Natural killer cell (primary cell): Measurements from ENCODE around the gene ABCF2. TPM values are rescaled to one million over a fixed set of nuclear protein-coding genes. Genes with fewer than 3 reads are reported as not detected.

Experiments used
- ATAC-seq, 3 donors: fragments of 150-1000 bp in 2 of 3; fragments of 200-7000 bp in 1 of 3; cut with Tn5 transposase; 1 replicate in 1 of 3; 2 replicates in 2 of 3; pipeline ENCODE4 v1.10.0; 2021; ENCODE audit warnings: mild to moderate bottlenecking in 2 of 3, moderate library complexity in 2 of 3
- DNase-seq, 2 donors: peaks; one replicate each; pipeline versions ENCODE4 v3.0.0 to v3.0.0-alpha.2; 2013 to 2021; ENCODE audit warnings: mixed read lengths in 1 of 2
- H3K27ac ChIP-seq: one replicate; pipeline ENCODE4 v1.5.1; 2013; ENCODE audit warnings: mild to moderate bottlenecking, low read length
- H3K27me3 ChIP-seq: one replicate; pipeline ENCODE4 v1.6.1; 2013; ENCODE audit warnings: low read length; ENCODE audit not compliant: control insufficient read depth, insufficient read depth
- H3K36me3 ChIP-seq: one replicate; pipeline ENCODE4 v1.6.1; 2013; ENCODE audit warnings: low read length; ENCODE audit not compliant: control insufficient read depth, insufficient read depth
- H3K4me1 ChIP-seq: one replicate; pipeline ENCODE4 v1.6.1; 2013; ENCODE audit warnings: low read length; ENCODE audit not compliant: control insufficient read depth, insufficient read depth
- H3K4me3 ChIP-seq: one replicate; pipeline ENCODE4 v1.5.1; 2013; ENCODE audit warnings: low read length
- H3K9me3 ChIP-seq: one replicate; pipeline ENCODE4 v1.6.1; 2013; ENCODE audit warnings: low read length; ENCODE audit not compliant: control insufficient read depth, insufficient read depth
- H3K27ac Mint-ChIP-seq, 2 donors: one replicate each; pipeline ENCODE4 v1.8.0; 2022; ENCODE audit warnings: mild to moderate bottlenecking in 2 of 2, mixed read lengths in 2 of 2, moderate library complexity in 1 of 2
- H3K27me3 Mint-ChIP-seq, 2 donors: one replicate each; pipeline ENCODE4 v1.8.0; 2022; ENCODE audit warnings: low read depth in 2 of 2, mixed read lengths in 2 of 2
- H3K36me3 Mint-ChIP-seq: one replicate; pipeline ENCODE4 v1.8.0; 2022; ENCODE audit warnings: mixed read lengths
- H3K4me1 Mint-ChIP-seq, 2 donors: one replicate each; pipeline ENCODE4 v1.8.0; 2022; ENCODE audit warnings: mixed read lengths in 2 of 2
- H3K4me3 Mint-ChIP-seq: one replicate; pipeline ENCODE4 v1.8.0; 2022; ENCODE audit warnings: mild to moderate bottlenecking, moderate library complexity, mixed read lengths
- H3K9me3 Mint-ChIP-seq, 2 donors: one replicate each; pipeline ENCODE4 v1.8.0; 2022; ENCODE audit warnings: mixed read lengths in 2 of 2
- WGBS: methylation state at CpG from one replicate; pipeline ENCODE4 v1.1.7; 2013; ENCODE audit warnings: missing lambda C conversion rate; ENCODE audit not compliant: insufficient coverage; 5-methylcytosine and 5-hydroxymethylcytosine counted together
- intact Hi-C: fragments of 100-400 bp; cut with micrococcal nuclease; formaldehyde crosslinking; loops from one replicate; pipeline ENCODE4 v1.14.2; 2022
- total RNA-seq, 4 donors: library from RNA; stranded (reverse); fragments of 120-200 nt in 1 of 4; gene quantifications; one replicate each; pipeline versions ENCODE4 v1.2.3 to v1.2.4, GENCODE V29; 2013 to 2022
- TF ChIP-seq, protein P1 (sequence below): fragments of 200-600 bp; IDR thresholded peaks from one replicate; pipeline ENCODE4 v1.8.0; 2022; ENCODE audit warnings: antibody characterized with exemption

ABCF2 gene
- total RNA-seq, 3 donors from 2014 or later (not counting 1 experiment from before 2014, with no cell fraction given) = 12.1 to 26.1 (median 17.6) TPM

GRCh38 chr7:151215396-151215795, 11.6 kb downstream of the ABCF2 start:
- Mint-ChIP-seq H3K9me3 (no peaks in the 10 kb centered on the region), H3K4me3 (no peak overlapping the region), H3K36me3 (peaks cover 16% of the 10 kb centered on the region), H3K27ac (no peak overlapping the region), H3K4me1 (no peaks in the 10 kb centered on the region), H3K27me3 (no peaks in the 10 kb centered on the region)
- intact Hi-C loops = no loop called here
- Histone ChIP-seq H3K9me3 (no peaks in the 10 kb centered on the region), H3K36me3 (peaks cover 64% of the 10 kb centered on the region), H3K27me3 (no peaks in the 10 kb centered on the region), H3K27ac (no peak overlapping the region), H3K4me3 (no peak overlapping the region), H3K4me1 (no peaks in the 10 kb centered on the region)
- DNase-seq (no peak), ATAC-seq (no peak)
- WGBS = 97% methylated on average over 4 of the region's 5 CpGs
- TF ChIP-seq, protein P1, sequence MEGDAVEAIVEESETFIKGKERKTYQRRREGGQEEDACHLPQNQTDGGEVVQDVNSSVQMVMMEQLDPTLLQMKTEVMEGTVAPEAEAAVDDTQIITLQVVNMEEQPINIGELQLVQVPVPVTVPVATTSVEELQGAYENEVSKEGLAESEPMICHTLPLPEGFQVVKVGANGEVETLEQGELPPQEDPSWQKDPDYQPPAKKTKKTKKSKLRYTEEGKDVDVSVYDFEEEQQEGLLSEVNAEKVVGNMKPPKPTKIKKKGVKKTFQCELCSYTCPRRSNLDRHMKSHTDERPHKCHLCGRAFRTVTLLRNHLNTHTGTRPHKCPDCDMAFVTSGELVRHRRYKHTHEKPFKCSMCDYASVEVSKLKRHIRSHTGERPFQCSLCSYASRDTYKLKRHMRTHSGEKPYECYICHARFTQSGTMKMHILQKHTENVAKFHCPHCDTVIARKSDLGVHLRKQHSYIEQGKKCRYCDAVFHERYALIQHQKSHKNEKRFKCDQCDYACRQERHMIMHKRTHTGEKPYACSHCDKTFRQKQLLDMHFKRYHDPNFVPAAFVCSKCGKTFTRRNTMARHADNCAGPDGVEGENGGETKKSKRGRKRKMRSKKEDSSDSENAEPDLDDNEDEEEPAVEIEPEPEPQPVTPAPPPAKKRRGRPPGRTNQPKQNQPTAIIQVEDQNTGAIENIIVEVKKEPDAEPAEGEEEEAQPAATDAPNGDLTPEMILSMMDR = no peak

DNA sequence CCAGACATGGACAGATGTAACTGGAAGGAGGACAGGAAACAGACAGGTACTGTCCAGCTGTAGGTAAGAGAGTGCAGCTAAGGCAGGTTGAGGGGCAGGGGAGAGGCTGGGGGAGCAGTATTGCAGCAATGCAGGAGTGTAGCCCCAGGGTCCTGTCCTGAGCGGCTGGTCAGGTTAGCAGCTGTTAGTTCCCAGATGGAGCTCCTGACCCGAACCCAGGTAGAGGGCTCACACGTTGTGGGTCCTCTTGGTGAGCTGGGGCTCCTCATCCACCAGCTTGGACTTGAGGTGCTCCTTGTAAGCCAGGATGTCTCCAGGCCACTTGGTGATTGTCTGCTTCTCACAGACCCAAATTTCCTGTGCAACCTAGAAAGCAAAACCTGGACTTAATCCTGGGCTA, 13.2 kb downstream of the ABCF2 start:
- Mint-ChIP-seq H3K4me3 (no peak overlapping the region), H3K9me3 (no peaks in the 10 kb centered on the region), H3K27ac (no peak overlapping the region), H3K4me1 (no peaks in the 10 kb centered on the region), H3K36me3 (peaks cover 11% of the 10 kb centered on the region), H3K27me3 (no peaks in the 10 kb centered on the region)
- 95% methylated on average over 3 of the region's 3 CpGs for WGBS
- Histone ChIP-seq H3K4me1 (no peaks in the 10 kb centered on the region), H3K27me3 (no peaks in the 10 kb centered on the region), H3K4me3 (no peak overlapping the region), H3K9me3 (no peaks in the 10 kb centered on the region), H3K36me3 (peaks cover 54% of the 10 kb centered on the region), H3K27ac (no peak overlapping the region)
- DNase-seq = no peak
- TF ChIP-seq, protein P1 = no peak
- intact Hi-C loops = no loop called here
- no peak for ATAC-seq

- H3K4me1 Mint-ChIP-seq = peaks cover 4% of the 10 kb centered on the region in 2 donors
- no peak overlapping the region for H3K27ac Mint-ChIP-seq
- Histone ChIP-seq H3K27me3 (no peaks in the 10 kb centered on the region), H3K27ac (no peak overlapping the region), H3K9me3 (no peaks in the 10 kb centered on the region), H3K4me3 (no peak overlapping the region), H3K36me3 (peaks cover 42% of the 10 kb centered on the region), H3K4me1 (peaks cover 6% of the 10 kb centered on the region)
- ATAC-seq = no peak
- no peaks in the 10 kb centered on the region for H3K36me3 Mint-ChIP-seq
- no peaks in the 10 kb centered on the region for H3K9me3 Mint-ChIP-seq
- intact Hi-C loops = no loop called here
- H3K4me3 Mint-ChIP-seq = no peak overlapping the region
- 92% methylated on average over 5 of the region's 5 CpGs for WGBS
- no peaks in the 10 kb centered on the region for H3K27me3 Mint-ChIP-seq
- DNase-seq = no peak
- TF ChIP-seq, protein P1 = no peak
Measured at GRCh38 chr7:151212626-151213025, 14.4 kb downstream of the ABCF2 start.

DNA sequence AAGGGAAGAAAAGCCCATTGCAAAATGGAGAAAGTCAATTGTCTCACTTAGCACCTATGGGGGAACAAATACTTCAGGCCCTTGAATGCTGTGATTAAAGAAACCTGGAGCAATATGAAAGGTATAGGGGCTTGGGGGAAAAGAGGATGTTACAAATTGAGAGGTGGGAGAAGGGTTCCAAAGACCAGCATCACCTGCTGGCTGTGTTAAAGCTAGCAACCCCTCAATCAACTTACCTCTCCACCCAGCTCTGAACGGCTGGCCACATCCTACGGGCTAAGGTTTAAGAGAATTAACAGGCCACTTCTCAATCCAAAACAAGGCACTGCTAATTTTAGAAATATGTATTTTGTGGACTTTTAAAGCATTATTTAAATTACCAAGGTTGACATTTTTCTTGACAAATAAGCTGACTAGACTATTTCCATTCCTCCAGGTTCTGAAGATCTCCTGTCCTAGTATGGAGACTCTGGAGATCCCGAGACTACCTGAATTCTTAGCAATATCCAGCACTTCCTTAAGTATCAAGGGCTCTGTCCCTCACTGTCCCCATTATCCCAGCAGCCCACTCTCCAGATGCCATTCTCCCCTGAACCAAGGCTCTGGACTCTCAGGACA, 15.7 kb downstream of the ABCF2 start:
- Histone ChIP-seq H3K27me3 (no peaks in the 10 kb centered on the region), H3K27ac (no peak overlapping the region), H3K4me3 (no peak overlapping the region), H3K36me3 (peaks cover 31% of the 10 kb centered on the region), H3K4me1 (peaks cover 19% of the 10 kb centered on the region), H3K9me3 (no peaks in the 10 kb centered on the region)
- intact Hi-C loops = no loop called here
- no peak overlapping the region for H3K4me3 Mint-ChIP-seq
- no peaks in the 10 kb centered on the region for H3K9me3 Mint-ChIP-seq
- no peak for ATAC-seq
- no peaks in the 10 kb centered on the region for H3K36me3 Mint-ChIP-seq
- peaks cover 17 to 18% of the 10 kb centered on the region in 2 donors for H3K4me1 Mint-ChIP-seq
- no peaks in the 10 kb centered on the region for H3K27me3 Mint-ChIP-seq
- TF ChIP-seq, protein P1 = no peak
- no peak for DNase-seq
- WGBS = 100% methylated on average over 1 of the region's 3 CpGs
- H3K27ac Mint-ChIP-seq = no peak overlapping the region
